Chondrocyte (in vitro differentiated cells): Measurements from ENCODE around the gene NRP1. TPM values are rescaled to one million over a fixed set of nuclear protein-coding genes. Genes with fewer than 3 reads are reported as not detected.

Source experiments
- DNase-seq: peaks from one replicate; pipeline ENCODE4 v3.0.0; 2021; ENCODE audit warnings: mixed read lengths, low spot score
- H3K27ac Mint-ChIP-seq: one replicate; pipeline ENCODE4 v1.8.0; 2021; ENCODE audit warnings: mild to moderate bottlenecking, moderate library complexity, mixed read lengths; ENCODE audit not compliant: unreplicated experiment
- H3K27me3 Mint-ChIP-seq: 2 replicates; pipeline ENCODE4 v1.8.0; 2021; ENCODE audit warnings: low read depth, mixed read lengths
- H3K36me3 Mint-ChIP-seq: 2 replicates; pipeline ENCODE4 v1.8.0; 2021; ENCODE audit warnings: low read depth, mixed read lengths
- H3K4me1 Mint-ChIP-seq: 2 replicates; pipeline ENCODE4 v1.8.0; 2021; ENCODE audit warnings: low read depth, mild to moderate bottlenecking, mixed read lengths
- H3K4me3 Mint-ChIP-seq: one replicate; pipeline ENCODE4 v1.8.0; 2021; ENCODE audit warnings: mild to moderate bottlenecking, moderate library complexity, mixed read lengths; ENCODE audit not compliant: unreplicated experiment
- H3K9me3 Mint-ChIP-seq: 2 replicates; pipeline ENCODE4 v1.8.0; 2021; ENCODE audit warnings: low read depth, mixed read lengths
- CTCF ChIP-seq: fragments of 200-600 bp; sonication (generic); IDR thresholded peaks from 2 replicates; pipeline ENCODE4 v1.5.0; 2021; ENCODE audit warnings: antibody characterized with exemption, mild to moderate bottlenecking, moderate library complexity
- total RNA-seq: library from RNA; stranded (reverse); gene quantifications from 3 replicates; pipeline ENCODE4 v1.2.1, GENCODE V29; 2021

Gene NRP1
- total RNA-seq, 1 donor from 2014 or later, result 122 TPM

GRCh38 chr10:33190406-33190805, 144.1 kb downstream of the NRP1 start:
- no peaks in the 10 kb centered on the region for H3K27me3 Mint-ChIP-seq
- peaks cover 37% of the 10 kb centered on the region for H3K36me3 Mint-ChIP-seq
- DNase-seq, result no peak
- no peak overlapping the region for H3K27ac Mint-ChIP-seq
- H3K4me1 Mint-ChIP-seq, result peaks cover 25% of the 10 kb centered on the region
- no peak for TF ChIP-seq CTCF
- no peaks in the 10 kb centered on the region for H3K9me3 Mint-ChIP-seq
- no peak overlapping the region for H3K4me3 Mint-ChIP-seq

GRCh38 chr10:33189808-33190207, 144.7 kb downstream of the NRP1 start:
- no peak for DNase-seq
- Mint-ChIP-seq H3K27ac (no peak overlapping the region), H3K27me3 (no peaks in the 10 kb centered on the region), H3K36me3 (peaks cover 37% of the 10 kb centered on the region), H3K4me1 (peaks cover 19% of the 10 kb centered on the region), H3K4me3 (no peak overlapping the region), H3K9me3 (no peaks in the 10 kb centered on the region)
- TF ChIP-seq CTCF, result no peak

- no peak for DNase-seq
- Mint-ChIP-seq H3K9me3 (no peaks in the 10 kb centered on the region), H3K27me3 (no peaks in the 10 kb centered on the region), H3K4me1 (peaks cover 14% of the 10 kb centered on the region), H3K27ac (no peak overlapping the region), H3K4me3 (no peak overlapping the region), H3K36me3 (peaks cover 34% of the 10 kb centered on the region)
- TF ChIP-seq CTCF, result no peak
These were observed 145.1 kb downstream of the NRP1 start for GRCh38 chr10:33189363-33189762.

- no peaks in the 10 kb centered on the region for H3K9me3 Mint-ChIP-seq
- H3K4me3 Mint-ChIP-seq, result no peak overlapping the region
- H3K36me3 Mint-ChIP-seq, result peaks cover 40% of the 10 kb centered on the region
- no peaks in the 10 kb centered on the region for H3K4me1 Mint-ChIP-seq
- no peak overlapping the region for H3K27ac Mint-ChIP-seq
- TF ChIP-seq CTCF, result no peak
- DNase-seq, result no peak
- no peaks in the 10 kb centered on the region for H3K27me3 Mint-ChIP-seq
These were observed 147.0 kb downstream of the NRP1 start for GRCh38 chr10:33187427-33187999.

GRCh38 chr10:33186150-33186549, 148.3 kb downstream of the NRP1 start:
- H3K4me3 Mint-ChIP-seq, result no peak overlapping the region
- peaks cover 52% of the 10 kb centered on the region for H3K36me3 Mint-ChIP-seq
- TF ChIP-seq CTCF, result no peak
- no peaks in the 10 kb centered on the region for H3K4me1 Mint-ChIP-seq
- no peaks in the 10 kb centered on the region for H3K9me3 Mint-ChIP-seq
- H3K27ac Mint-ChIP-seq, result no peak overlapping the region
- H3K27me3 Mint-ChIP-seq, result no peaks in the 10 kb centered on the region
- no peak for DNase-seq
